ENCODE data around the gene NPC1L1.

GRCh38 chr7:44555350-44555749, 14.2 kb upstream of the NPC1L1 start:
- TF ChIP-seq CTCF (IDR thresholded peaks at IDR 0.05 in 4 of 5, conservative IDR thresholded peaks at IDR 0.05 in 1 of 5): no peak
- TF ChIP-seq POLR2A (IDR thresholded peaks at IDR 0.05): no peak
